OCI-LY3 (cell line): ENCODE data around the gene DUSP6.

Experiments
- EZH2phosphoT487 ChIP-seq: fragments of 200-600 bp; shearing (Covaris generic); IDR thresholded peaks from 2 replicates; pipeline ENCODE4 v1.6.1; 2018; ENCODE audit warnings: antibody characterized with exemption, mixed run types, low read depth
- TF ChIP-seq, protein P1 (sequence below): fragments of 200-600, 300-600 bp; sonication (generic); IDR thresholded peaks from 2 replicates; pipeline ENCODE4 v1.5.1; 2014; ENCODE audit warnings: antibody characterized with exemption, low read length, low read depth

DNA sequence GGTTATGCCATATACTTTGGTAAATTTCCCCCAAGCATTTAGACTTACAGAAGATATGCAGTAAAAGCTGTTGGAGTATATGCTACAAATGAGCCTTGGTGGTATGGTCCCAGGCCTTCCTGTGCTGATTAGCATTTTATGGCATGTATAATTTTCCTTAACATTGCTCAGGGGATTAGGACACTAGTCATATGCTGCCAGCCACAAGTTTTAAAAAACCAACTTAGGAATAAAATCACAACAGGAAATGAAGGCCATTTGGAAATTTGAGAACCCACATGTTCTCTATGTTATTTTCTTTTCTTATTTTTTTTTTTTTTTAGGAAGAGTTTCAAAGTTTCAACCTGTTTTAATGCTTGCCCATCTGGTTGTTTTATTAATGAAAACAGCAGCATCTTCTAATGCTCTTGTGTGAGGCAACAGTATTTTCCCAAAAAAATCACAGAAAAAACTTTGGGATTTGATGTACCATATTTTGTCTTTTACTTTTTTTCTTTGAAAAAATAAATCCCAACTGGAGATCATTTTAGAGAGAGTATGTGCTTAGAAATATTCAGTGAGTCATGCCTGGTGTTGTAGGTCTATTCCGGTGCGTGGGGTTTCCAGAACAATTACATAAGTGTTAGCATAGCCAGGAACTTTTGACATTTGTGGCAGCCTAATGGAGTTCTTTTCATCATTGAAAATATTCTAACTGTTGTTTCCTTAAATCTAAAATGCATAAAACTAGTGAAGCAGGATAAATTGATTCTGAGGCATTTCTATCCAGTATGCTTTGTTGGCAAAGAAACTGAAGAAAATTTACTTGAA, 21.7 kb upstream of the DUSP6 start:
- TF ChIP-seq EZH2phosphoT487 = no peak
- TF ChIP-seq, protein P1, sequence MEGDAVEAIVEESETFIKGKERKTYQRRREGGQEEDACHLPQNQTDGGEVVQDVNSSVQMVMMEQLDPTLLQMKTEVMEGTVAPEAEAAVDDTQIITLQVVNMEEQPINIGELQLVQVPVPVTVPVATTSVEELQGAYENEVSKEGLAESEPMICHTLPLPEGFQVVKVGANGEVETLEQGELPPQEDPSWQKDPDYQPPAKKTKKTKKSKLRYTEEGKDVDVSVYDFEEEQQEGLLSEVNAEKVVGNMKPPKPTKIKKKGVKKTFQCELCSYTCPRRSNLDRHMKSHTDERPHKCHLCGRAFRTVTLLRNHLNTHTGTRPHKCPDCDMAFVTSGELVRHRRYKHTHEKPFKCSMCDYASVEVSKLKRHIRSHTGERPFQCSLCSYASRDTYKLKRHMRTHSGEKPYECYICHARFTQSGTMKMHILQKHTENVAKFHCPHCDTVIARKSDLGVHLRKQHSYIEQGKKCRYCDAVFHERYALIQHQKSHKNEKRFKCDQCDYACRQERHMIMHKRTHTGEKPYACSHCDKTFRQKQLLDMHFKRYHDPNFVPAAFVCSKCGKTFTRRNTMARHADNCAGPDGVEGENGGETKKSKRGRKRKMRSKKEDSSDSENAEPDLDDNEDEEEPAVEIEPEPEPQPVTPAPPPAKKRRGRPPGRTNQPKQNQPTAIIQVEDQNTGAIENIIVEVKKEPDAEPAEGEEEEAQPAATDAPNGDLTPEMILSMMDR = no peak
